Measurements from ENCODE around the gene RSF1.

RSF1 gene

GRCh38 chr11:77736473-77736872 lies 84.0 kb downstream of the RSF1 start:
- DNase-seq: no peak

- no peak for DNase-seq
These were observed 85.6 kb downstream of the RSF1 start for GRCh38 chr11:77734890-77735289.

GRCh38 chr11:77732143-77732542 lies 88.4 kb downstream of the RSF1 start:
- DNase-seq: no peak

GRCh38 chr11:77730789-77731188 lies 89.7 kb downstream of the RSF1 start:
- no peak for DNase-seq

GRCh38 chr11:77729063-77729462 lies 91.5 kb downstream of the RSF1 start:
- no peak for DNase-seq

DNA sequence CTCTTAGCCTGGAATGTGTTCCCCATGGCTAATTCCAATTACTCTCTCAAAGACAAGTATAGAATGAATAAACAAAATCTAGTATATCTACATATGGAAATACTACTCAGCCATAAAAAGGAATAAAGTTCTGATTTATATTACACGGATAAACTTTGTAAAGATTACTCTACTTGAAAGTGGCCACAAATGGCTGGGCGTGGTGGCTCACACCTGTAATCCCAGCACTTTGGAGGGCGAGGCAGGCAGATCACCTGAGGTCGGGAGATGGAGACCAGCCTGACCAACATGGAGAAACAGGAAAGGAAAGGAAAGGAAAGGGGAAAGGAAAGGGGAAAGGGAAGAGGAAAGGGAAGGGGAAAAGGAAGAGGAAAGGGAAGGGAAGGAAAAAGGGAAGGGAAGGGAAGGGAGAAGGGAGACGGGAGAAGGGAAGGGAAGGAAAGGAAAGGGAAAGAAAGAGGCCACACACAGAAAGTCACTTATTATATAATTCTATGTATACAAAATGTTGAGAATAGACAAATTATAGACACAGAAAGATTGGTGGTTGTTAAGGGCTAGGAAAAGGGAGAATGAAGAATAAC lies 92.2 kb downstream of the RSF1 start:
- DNase-seq: no peak

- no peak for DNase-seq
These were observed 94.0 kb downstream of the RSF1 start for GRCh38 chr11:77726524-77726923.

GRCh38 chr11:77725433-77725832 lies 95.1 kb downstream of the RSF1 start:
- DNase-seq: no peak

- DNase-seq: no peak
These were observed 95.9 kb downstream of the RSF1 start for GRCh38 chr11:77724636-77725035.

GRCh38 chr11:77723024-77723423 lies 97.5 kb downstream of the RSF1 start:
- DNase-seq: no peak

- no peak for DNase-seq
These were observed 110.2 kb downstream of the RSF1 start for GRCh38 chr11:77710358-77710757.

- no peak for DNase-seq
These were observed 114.5 kb downstream of the RSF1 start for GRCh38 chr11:77705876-77706579.

DNA sequence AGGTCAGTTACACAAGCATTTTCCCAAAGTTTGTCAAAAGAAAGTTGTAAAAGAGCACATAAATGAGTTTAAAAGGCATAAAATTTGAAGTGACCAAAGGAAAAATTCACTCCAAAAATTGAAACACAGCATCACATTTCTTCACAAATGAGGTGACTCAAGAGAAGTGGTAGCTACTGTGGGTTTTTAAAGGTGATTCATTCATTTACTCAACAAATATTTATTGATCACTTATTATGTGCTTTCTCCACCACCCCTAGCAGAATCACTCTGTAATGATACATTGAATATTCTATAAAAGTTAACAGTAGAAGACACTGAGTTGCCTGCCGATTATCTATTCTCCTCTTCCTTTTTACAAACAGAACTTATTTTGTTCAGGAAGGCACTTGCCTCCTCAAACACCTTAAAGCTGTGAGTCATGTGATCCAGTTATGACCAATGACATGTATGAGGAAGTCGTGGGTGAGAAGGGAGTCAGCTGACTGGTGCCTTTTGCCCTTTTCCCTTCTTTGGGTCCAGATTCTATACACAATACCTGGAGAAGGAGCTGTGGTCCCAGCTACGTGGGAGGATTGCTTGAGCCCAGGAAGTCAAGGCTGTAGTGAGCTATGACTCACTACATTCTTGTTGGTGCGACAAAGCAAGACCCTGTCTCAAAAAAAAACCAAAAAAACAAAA lies 115.2 kb downstream of the RSF1 start:
- no peak for DNase-seq

DNA sequence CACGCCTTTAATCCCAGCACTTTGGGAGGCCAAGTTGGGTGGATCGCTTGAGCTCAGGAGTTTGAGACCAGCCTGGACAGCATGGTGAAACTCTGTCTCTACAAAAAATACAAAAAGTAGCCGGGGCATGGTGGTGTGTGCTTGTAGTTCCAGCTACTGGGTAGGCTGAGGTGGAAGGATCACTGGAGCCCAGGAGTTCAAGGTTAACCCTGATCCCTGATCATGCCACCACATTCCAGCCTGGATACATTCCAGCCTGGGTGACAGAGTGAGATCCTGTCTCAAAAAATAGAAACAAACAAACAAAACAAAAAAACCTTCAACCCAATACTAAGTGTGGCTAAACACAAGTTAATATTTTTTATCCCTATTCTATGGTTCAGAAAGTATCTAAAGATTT lies 116.5 kb downstream of the RSF1 start:
- DNase-seq: no peak

GRCh38 chr11:77699425-77699824 lies 121.1 kb downstream of the RSF1 start:
- DNase-seq: no peak

- DNase-seq: no peak
These were observed 121.6 kb downstream of the RSF1 start for GRCh38 chr11:77698896-77699295.

DNA sequence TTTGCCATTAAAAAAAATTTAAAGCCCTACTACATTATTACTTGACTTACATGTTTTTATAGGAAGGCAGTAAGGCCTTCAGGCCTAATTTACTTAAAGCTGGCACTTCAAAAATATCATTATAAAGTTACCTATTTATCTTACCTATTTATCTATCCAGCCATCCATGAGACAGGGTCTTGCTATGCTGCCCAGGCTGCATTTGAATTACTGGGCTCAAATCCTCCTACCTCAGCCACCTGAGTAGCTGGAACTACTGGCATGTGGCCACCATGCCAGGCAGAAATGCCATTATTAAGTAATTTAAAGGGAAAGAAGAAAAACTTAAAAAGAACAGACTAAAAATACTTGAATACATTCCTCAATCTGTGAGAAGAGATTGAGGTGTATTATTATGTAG lies 122.7 kb downstream of the RSF1 start:
- no peak for DNase-seq

DNA sequence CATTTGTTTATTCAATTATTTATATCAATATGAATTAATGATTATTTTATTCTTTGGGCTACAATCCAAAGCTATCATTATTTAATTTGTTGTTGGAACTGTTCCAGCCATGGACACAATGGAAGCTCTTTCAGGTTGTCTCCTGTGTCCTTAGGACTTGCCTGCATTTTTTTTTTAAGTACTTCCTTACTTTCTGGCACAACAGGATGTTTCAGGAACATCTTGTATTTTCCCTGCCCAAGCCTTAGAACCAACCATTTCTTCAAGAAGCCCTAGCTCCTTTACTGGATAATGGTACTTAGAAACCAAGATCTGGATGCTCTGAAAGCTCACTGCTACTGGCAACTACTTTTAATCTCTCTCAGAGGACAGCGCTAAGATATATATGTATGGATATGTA lies 125.1 kb downstream of the RSF1 start:
- DNase-seq: no peak

DNA sequence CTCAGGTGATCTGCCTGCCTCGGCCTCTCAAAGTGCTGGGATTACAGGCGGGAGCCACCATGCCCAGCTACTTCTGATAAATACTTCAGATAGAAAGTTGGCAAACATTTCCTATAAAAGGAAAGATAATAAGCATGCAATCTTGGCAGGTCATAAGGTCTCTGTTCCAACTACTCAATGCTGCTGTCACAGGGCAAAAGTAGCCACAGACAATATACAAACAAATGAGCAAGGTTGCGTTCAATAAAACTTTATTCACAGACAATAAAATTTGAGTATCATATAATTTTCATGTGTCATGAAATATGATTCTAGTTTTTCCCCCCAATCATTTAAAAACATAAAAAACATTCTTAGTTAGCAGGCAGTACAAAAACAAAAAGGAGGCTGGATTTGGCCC lies 129.9 kb downstream of the RSF1 start:
- DNase-seq: no peak

DNA sequence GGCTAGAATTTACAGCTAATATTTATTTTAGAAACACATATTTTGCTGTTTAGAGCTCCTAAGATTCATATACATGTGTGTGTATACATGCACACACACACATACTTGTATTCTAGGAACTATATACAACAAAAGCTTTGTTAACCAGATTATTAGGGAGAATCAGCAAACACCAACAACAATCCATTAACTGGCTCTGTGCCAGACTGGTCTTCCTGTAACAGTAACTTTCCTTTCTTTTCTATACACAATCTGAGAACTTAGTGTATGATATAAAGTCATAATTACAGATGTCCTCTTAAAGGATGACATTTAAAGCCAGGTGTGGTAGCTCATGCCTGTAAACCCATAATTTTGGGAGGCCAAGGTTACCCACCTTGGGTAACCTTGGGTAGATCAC lies 133.4 kb downstream of the RSF1 start:
- DNase-seq: no peak

- DNase-seq: no peak
These were observed 143.4 kb downstream of the RSF1 start for GRCh38 chr11:77677138-77677537.

DNA sequence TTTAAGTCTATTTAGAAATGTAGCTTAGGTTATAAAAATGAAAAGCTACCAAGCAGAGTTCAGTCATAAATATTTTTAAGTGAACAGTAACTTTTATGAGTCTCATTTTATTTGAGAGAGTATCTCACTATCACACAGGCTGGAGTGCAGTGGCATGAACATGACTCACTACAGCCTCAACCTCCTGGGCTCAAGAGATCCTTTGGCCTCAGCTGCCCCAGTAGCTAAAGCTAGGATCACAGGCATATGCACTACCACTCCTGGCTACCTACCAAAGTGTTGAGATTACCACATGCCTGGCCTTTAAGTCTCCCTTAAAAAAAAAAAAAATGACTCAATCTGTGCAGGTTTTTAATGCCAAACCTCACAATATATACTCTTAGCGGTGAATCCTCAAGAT lies 148.3 kb downstream of the RSF1 start:
- no peak for DNase-seq

GRCh38 chr11:77669848-77670511 lies 150.5 kb downstream of the RSF1 start:
- DNase-seq: no peak

DNA sequence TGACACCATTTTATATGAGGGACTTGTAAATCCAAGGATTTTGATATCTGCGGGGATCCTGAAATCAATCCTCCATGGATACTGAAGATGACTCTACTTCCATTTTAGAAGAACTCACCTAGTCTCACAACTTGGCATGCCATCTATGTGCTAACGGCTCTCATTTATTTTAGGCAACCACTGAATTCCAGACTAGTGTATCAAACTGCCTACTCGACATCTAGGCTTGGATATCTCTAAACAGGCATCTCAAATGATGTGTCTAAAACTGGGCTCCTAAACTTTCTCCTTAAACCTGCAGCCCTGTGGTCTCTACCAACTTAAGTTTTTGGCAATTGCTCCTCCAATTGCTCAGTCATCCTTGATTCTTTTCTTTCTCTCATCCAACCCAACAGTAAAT lies 151.8 kb downstream of the RSF1 start:
- no peak for DNase-seq

All from NCI-H1417 treated with DMSO at 0.1 percent for 48 hours (cell line).